Hematopoietic multipotent progenitor cell treated with erythropoietin and hydrocortisone succinate and interleukin-3 and kit ligand, for 15 days (in vitro differentiated cells): ENCODE results near the gene UCHL5.

ENCODE experiments used
- DNase-seq: peaks from one replicate; pipeline ENCODE4 v3.0.0-alpha.2; 2015; ENCODE audit warnings: low spot score

UCHL5 gene

GRCh38 chr1:192967211-192967877, 91.8 kb downstream of the UCHL5 start:
- DNase-seq: no peak

GRCh38 chr1:192966073-192966472, 93.1 kb downstream of the UCHL5 start:
- DNase-seq: no peak

- no peak for DNase-seq
Observed at GRCh38 chr1:192962901-192963300, 96.3 kb downstream of the UCHL5 start.
